Spinal cord (tissue), 10 donors: Measurements from ENCODE around the gene BSN. TPM values are rescaled to one million over a fixed set of nuclear protein-coding genes. Genes with fewer than 3 reads are reported as not detected.
A peak's percentile ranks its signal among the peaks of the same experiment; 100 is the strongest.

Source experiments
- DNase-seq, 6 donors: peaks; one replicate each; pipeline versions ENCODE4 v3.0.0 to v3.0.0-alpha.2; 2013 to 2015; ENCODE audit warnings: low spot score in 6 of 6, low read depth in 4 of 6
- H3K27ac ChIP-seq: one replicate; pipeline ENCODE4 v1.5.1; 2013; ENCODE audit warnings: low read depth, low read length, control low read depth
- H3K27me3 ChIP-seq: one replicate; pipeline ENCODE4 v1.6.1; 2013; ENCODE audit warnings: low read length; ENCODE audit not compliant: control insufficient read depth, insufficient read depth
- H3K36me3 ChIP-seq: one replicate; pipeline ENCODE4 v1.6.1; 2013; ENCODE audit warnings: low read length; ENCODE audit not compliant: control insufficient read depth, insufficient read depth
- H3K4me1 ChIP-seq: one replicate; pipeline ENCODE4 v1.6.1; 2013; ENCODE audit warnings: low read length; ENCODE audit not compliant: control insufficient read depth, insufficient read depth
- H3K4me3 ChIP-seq: one replicate; pipeline ENCODE4 v1.5.1; 2013; ENCODE audit warnings: low read depth, low read length, control low read depth
- H3K9me3 ChIP-seq: one replicate; pipeline ENCODE4 v1.6.1; 2013; ENCODE audit warnings: low read length; ENCODE audit not compliant: control insufficient read depth, insufficient read depth
- WGBS: methylation state at CpG from one replicate; pipeline ENCODE4 v1.1.5; 2013; ENCODE audit warnings: missing lambda C conversion rate; ENCODE audit not compliant: insufficient coverage; 5-methylcytosine and 5-hydroxymethylcytosine counted together
- polyA plus RNA-seq, 2 donors: library from polyadenylated mRNA; unstranded; fragments of 120-200 nt; gene quantifications; one replicate each; pipeline ENCODE4 v1.2.1, GENCODE V29; 2013; ENCODE audit not compliant: insufficient read length in 2 of 2
- total RNA-seq, 2 donors: library from RNA; depleted of rRNA in 1 of 2; stranded (reverse); fragments of 120-200 nt in 1 of 2; fragments of >200 nt in 1 of 2; gene quantifications; one replicate each; pipeline versions ENCODE4 v1.2.3 to v1.2.4, GENCODE V29; 2013 to 2014
- donor health status: healthy.

BSN gene
- total and polyA plus RNA-seq, 4 donors, result 6.9 to 19.4 (median 16.1) TPM

DNA sequence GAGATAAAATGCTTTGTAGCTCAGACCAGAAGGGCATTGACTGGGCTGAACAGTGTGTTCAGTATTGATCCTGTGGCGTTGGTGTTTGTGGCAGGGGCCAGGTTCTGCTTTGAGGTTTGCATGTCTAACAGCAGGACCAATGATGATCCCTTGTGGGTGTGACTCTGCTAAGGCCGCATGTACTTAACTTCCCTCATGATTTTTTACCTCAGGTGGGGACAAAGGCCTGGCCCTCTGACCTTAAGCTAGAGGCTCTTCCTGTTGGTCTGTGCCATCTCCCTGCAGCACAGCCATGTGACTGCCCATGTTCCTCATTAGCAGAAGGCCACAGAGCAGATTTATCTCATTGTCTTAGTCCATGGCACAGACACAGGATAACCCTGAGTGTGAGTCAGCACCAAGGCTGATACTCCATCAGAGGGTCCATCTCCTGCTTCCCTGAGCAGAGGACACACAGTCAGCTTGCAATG is 34.3 kb upstream of the BSN start:
- peaks cover 40% of the 10 kb centered on the region for H3K36me3 ChIP-seq
- H3K27me3 ChIP-seq, result no peaks in the 10 kb centered on the region
- no peaks in the 10 kb centered on the region for H3K9me3 ChIP-seq
- peaks cover 27% of the 10 kb centered on the region for H3K4me1 ChIP-seq
- peak overlapping the region; percentile 62 for H3K27ac ChIP-seq
- DNase-seq, result no peak
- WGBS, result 90% methylated on average over 1 of the region's 2 CpGs
- no peak overlapping the region for H3K4me3 ChIP-seq

DNA sequence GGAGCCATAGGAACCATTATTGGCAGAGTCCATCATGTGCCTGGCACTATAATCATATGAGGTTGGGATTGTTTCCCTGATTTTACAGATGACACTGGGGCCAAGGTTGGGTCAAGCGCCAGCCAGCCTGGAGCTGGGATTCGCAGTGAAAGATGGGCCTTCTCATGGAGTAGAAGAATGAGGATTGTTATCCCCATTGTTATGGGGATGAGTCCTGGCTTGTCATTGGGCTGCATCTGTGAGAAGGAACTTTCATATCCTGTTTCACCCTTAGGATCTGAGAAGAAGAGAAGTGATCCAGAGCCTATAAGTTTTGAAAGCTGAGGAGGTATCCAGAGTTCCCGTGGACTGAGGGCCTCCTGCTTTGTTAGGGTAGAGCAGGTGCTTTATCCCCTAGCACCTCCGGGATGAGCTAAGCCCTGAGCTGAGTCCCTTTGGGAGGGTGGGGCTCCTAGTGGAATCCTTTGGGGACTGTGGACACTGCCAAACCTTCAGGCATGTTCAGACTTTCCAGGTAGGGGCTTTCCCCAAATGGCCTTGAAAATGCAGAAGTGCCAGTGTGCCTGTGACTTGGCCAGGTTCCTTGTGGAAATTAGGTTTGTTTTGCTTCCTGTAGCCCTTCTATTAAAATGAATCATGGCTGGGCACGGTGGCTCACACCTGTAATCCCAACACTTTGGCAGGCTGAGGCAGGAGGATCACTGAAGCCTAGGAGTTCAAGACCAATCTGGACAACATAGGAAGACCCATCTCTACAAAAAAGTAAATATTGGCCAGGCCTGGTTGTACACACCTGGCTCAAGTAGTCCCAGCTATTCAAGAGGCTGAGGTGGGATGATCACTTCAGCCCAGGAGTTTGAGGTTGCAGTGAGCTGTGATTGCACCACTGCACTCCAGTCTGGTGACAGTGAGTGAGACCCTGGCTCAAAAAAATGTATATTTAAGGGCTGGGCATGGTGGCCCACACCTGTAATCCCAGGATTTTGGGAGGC is 30.2 kb upstream of the BSN start:
- Histone ChIP-seq H3K4me3 (no peak overlapping the region), H3K36me3 (peaks cover 33% of the 10 kb centered on the region), H3K27me3 (no peaks in the 10 kb centered on the region), H3K27ac (no peak overlapping the region), H3K4me1 (peaks cover 19% of the 10 kb centered on the region), H3K9me3 (no peaks in the 10 kb centered on the region)
- no peak for DNase-seq
- 93% methylated on average over 4 of the region's 5 CpGs for WGBS

DNA sequence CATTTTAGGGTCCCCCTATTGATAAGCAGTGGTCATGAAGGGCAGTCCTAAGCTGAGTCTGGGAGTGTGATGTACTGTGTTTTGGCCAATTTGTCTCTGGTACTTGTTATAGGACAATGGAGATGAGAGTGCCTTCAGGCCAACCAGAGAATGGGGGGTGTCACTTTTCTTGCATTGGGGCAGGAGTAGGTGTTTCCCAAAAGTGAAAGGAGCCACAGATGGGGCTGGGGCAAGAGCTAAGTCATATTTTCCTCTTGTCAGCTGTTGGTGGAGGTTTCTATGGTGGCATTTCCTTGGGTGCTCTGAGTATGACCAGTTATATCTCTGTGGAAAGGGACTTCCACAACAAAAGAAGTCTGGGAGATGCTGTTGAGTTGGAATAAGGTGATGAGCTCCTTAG is 24.7 kb upstream of the BSN start:
- peaks cover 18% of the 10 kb centered on the region for H3K4me1 ChIP-seq
- no peak overlapping the region for H3K4me3 ChIP-seq
- H3K36me3 ChIP-seq, result peaks cover 46% of the 10 kb centered on the region
- H3K27ac ChIP-seq, result no peak overlapping the region
- no peak for DNase-seq
- H3K27me3 ChIP-seq, result no peaks in the 10 kb centered on the region
- no peaks in the 10 kb centered on the region for H3K9me3 ChIP-seq

DNA sequence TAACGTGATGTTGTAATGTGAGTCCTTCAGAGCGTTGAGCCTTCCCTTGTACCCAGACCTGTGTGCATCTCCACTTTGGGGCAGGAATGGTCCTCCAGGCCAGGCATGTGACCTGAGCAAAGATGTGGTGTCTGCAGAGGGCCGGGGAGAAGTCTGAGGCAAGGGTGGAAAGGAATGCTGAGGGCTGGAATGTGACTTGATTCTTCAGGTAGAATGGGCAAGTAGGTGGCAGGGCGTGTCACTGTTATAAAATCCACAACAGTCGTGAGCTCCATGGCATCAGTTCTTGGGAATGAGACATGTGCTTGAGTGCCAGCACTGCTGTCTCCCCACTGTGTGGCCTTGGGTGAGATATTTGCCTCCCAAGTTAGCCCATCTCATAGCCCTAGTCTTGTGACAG is 24.0 kb upstream of the BSN start:
- peaks cover 44% of the 10 kb centered on the region for H3K36me3 ChIP-seq
- DNase-seq, result no peak
- WGBS, result 97% methylated on average over 4 of the region's 5 CpGs

DNA sequence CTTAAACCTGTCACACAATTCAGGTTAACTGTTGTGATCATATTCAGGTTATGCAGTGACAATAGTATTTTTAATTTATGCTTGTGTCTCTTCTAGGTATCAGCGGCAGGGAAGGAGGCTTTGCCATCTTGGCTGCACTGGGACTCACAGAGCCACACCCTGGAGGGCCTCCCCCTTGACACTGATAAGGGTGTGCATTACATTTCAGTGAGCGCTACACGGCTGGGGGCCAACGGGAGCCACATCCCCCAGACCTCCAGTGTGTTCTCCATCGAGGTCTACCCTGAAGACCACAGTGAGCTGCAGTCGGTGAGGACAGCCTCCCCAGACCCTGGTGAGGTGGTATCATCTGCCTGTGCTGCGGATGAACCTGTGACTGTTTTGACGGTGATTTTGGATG is 23.6 kb upstream of the BSN start:
- no peak for DNase-seq
- WGBS, result 93% methylated on average over 8 of the region's 8 CpGs
- Histone ChIP-seq H3K27ac (no peak overlapping the region), H3K4me1 (peaks cover 29% of the 10 kb centered on the region), H3K27me3 (no peaks in the 10 kb centered on the region), H3K36me3 (peaks cover 40% of the 10 kb centered on the region), H3K4me3 (no peak overlapping the region), H3K9me3 (no peaks in the 10 kb centered on the region)

More for the DNA sequence above, 24.0 kb upstream of the BSN start:
- Histone ChIP-seq H3K4me1 (peaks cover 24% of the 10 kb centered on the region), H3K27me3 (no peaks in the 10 kb centered on the region), H3K27ac (no peak overlapping the region), H3K4me3 (no peak overlapping the region), H3K9me3 (no peaks in the 10 kb centered on the region)

DNA sequence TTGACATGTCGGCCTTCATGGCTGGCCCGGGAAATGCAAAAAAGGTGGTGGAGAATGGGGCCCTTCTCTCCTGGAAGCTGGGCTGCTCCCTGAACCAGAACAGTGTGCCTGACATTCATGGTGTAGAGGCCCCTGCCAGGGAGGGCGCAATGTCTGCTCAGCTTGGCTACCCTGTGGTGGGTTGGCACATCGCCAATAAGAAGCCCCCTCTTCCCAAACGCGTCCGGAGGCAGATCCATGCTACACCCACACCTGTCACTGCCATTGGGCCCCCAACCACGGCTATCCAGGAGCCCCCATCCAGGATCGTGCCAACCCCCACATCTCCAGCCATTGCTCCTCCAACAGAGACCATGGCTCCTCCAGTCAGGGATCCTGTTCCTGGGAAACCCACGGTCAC is 23.1 kb upstream of the BSN start:
- WGBS, result 92% methylated on average over 10 of the region's 10 CpGs
- Histone ChIP-seq H3K4me3 (no peak overlapping the region), H3K27me3 (no peaks in the 10 kb centered on the region), H3K27ac (no peak overlapping the region), H3K36me3 (peaks cover 37% of the 10 kb centered on the region), H3K9me3 (no peaks in the 10 kb centered on the region), H3K4me1 (peaks cover 34% of the 10 kb centered on the region)
- no peak for DNase-seq

DNA sequence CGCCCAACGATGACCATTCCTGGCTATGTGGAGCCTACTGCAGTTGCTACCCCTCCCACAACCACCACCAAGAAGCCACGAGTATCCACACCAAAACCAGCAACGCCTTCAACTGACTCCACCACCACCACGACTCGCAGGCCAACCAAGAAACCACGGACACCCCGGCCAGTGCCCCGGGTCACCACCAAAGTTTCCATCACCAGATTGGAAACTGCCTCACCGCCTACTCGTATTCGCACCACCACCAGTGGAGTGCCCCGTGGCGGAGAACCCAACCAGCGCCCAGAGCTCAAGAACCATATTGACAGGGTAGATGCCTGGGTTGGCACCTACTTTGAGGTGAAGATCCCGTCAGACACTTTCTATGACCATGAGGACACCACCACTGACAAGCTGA is 22.6 kb upstream of the BSN start:
- DNase-seq, result no peak
- Histone ChIP-seq H3K4me1 (peaks cover 39% of the 10 kb centered on the region), H3K27me3 (no peaks in the 10 kb centered on the region), H3K9me3 (no peaks in the 10 kb centered on the region), H3K27ac (no peak overlapping the region), H3K36me3 (peaks cover 37% of the 10 kb centered on the region), H3K4me3 (no peak overlapping the region)
- 96% methylated on average over 15 of the region's 16 CpGs for WGBS

DNA sequence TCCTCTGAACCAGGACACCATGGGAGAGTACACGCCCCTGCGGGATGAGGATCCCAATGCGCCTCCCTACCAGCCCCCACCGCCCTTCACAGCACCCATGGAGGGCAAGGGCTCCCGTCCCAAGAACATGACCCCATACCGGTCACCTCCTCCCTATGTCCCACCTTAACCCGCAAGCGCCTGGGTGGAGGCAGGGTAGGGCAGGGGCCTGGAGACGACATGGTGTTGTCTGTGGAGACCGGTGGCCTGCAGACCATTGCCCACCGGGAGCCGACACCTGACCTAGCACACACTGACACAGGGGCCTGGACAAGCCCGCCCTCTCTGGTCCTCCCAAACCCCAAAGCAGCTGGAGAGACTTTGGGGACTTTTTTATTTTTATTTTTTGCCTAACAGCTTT is 21.2 kb upstream of the BSN start:
- DNase-seq, result no peak
- Histone ChIP-seq H3K4me1 (peaks cover 47% of the 10 kb centered on the region), H3K27me3 (no peaks in the 10 kb centered on the region), H3K27ac (no peak overlapping the region), H3K4me3 (no peak overlapping the region), H3K9me3 (no peaks in the 10 kb centered on the region), H3K36me3 (peaks cover 37% of the 10 kb centered on the region)
- 97% methylated on average over 6 of the region's 13 CpGs for WGBS

DNA sequence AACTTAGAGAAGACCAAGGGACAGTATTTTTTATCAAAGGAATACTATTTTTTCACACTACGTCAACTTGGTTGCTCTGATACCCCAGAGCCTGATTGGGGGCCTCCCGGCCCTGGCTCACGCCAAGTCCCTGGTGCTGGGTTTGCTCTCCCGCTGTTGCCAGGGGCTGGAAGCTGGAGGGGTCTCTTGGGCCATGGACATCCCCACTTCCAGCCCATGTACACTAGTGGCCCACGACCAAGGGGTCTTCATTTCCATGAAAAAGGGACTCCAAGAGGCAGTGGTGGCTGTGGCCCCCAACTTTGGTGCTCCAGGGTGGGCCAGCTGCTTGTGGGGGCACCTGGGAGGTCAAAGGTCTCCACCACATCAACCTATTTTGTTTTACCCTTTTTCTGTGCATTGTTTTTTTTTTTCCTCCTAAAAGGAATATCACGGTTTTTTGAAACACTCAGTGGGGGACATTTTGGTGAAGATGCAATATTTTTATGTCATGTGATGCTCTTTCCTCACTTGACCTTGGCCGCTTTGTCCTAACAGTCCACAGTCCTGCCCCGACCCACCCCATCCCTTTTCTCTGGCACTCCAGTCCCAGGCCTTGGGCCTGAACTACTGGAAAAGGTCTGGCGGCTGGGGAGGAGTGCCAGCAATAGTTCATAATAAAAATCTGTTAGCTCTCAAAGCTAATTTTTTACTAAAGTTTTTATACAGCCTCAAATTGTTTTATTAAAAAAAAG is 20.3 kb upstream of the BSN start:
- DNase-seq, result no peak
- Histone ChIP-seq H3K4me1 (peaks cover 47% of the 10 kb centered on the region), H3K27ac (peak overlapping the region; percentile 49), H3K36me3 (peaks cover 37% of the 10 kb centered on the region), H3K4me3 (no peak overlapping the region), H3K9me3 (no peaks in the 10 kb centered on the region), H3K27me3 (no peaks in the 10 kb centered on the region)
- 61% methylated on average over 4 of the region's 9 CpGs for WGBS
